GM18909 (cell line): ENCODE measurements around the gene ORC1.

ENCODE experiments used
- ATAC-seq: cut with Tn5 transposase; IDR thresholded peaks from one replicate; pipeline ENCODE4 v1.9.1; 2021; ENCODE audit warnings: mild to moderate bottlenecking; ENCODE audit not compliant: unreplicated experiment, poor library complexity

Gene ORC1

DNA sequence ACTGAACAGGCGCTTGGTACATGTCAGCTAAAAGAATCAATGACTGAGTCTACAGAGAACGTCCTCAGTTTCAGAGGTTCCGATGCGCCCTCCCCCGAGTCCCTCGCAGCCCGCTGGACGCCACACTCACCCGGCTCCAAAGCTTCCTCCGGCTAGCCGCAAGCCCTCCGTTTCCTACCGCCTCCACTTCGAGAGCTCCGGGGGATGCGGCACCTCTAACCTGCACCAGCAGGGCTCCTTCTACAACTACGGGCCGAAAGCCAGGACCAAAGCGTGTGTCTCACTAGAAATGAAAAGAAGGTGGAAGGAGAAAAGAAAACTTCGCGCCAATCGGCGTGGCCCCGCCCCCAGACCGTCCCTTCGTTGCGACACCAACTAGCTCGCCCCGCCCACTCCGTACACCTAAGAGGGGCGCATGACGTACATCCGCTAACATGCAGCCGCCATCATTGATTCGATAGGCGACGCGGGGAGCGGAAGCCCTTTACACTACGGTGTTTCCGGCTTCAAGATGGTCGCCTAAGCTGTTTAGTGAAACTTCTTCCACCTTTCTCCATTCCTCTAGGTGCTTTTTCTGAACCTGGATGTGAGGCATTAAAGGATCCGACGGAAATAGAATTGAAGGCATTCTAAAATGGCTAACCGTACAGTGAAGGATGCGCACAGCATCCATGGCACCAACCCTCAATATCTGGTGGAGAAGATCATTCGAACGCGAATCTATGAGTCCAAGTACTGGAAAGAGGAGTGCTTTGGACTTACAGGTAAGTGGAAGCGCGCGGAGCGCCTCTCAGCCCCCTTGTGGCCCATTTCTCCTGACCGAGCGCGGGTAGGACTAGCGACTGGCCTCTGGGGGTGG is at the start of gene ORC1, which contains the start of gene PRPF38A:
TSS of gene ORC1 (minus strand) at position 308 of the 859 bp plus-strand sequence. CDS start 2,200 bp downstream, outside the sequence.
TSS of gene PRPF38A (plus strand) at position 487 of the 859 bp plus-strand sequence. CDS start at position 635, 148 bp downstream.
- ATAC-seq, result peak; percentile 92

DNA sequence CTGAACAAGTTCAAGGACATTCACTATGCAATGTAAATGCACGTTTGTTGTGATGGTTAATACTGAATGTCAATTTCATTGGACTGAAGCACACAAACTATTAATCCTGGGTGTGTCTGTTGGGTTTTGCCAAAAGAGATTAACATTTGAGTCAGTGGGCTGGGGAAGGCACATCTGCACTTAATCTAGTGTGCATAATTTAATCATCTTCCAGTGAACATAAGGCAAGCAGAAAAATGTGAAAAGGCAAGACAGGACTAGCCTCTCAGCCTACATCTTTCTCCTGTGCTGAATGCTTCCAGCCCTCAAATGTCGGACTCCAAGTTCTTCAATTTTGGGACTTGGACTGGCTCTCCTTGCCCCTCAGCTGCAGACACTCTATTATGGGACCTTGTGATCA is 40.2 kb upstream of the ORC1 start:
- ATAC-seq, result no peak

DNA sequence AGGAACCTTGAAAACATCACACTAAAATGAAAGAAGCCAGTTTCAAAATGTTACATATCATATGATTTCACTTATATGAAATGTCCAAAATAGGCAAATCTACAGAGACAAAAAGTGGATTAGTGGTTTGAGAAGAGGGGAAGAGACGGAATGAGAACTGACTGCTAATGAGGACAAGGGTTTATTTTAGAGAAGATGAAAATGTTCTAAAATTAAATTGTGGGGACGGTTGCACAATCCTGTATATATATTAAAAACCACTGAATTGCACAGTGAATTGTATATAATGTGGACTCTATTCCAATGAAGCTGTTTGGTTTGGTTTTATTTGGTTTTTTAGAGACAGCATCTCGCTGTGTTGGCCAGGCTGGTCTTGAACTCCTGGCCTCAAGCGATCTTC is 35.8 kb upstream of the ORC1 start:
- no peak for ATAC-seq

DNA sequence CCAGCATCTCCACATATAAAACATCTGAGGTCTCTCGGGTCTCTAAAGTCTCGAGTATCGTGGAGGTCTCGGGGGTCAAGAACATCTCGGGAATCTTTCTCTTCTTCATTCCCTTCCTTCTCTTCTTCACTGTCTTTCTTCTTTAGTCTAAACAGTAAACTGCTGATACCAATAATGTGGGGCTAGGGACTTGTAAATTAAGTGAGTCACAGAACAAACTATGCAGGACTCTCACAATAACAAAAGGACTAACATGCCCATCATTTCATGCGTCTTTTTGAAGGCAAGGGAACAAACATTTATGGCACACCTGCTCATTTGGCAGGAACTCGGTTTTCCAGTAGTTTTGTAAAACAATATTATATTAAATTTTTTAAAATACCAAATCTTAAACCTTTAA is 32.6 kb upstream of the ORC1 start:
- no peak for ATAC-seq

DNA sequence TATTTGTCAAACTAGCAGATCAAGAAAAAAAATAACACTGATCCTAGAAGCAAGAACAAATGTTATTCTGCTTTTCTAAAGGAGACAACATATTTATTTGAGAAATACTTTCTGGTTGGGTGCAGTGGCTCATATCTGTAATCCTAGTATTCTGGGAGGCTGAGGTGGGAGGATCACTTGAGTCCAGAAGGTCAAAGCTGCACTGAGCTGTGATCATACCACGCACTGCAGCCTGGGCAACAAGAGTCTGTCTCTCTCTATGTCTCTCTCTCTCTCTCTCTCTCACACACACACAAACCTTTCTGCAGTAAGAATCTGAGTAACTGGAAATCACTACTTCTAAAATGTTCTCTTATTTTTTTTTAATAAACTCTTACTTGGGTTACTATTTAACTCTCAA is 31.4 kb upstream of the ORC1 start:
- ATAC-seq, result no peak

DNA sequence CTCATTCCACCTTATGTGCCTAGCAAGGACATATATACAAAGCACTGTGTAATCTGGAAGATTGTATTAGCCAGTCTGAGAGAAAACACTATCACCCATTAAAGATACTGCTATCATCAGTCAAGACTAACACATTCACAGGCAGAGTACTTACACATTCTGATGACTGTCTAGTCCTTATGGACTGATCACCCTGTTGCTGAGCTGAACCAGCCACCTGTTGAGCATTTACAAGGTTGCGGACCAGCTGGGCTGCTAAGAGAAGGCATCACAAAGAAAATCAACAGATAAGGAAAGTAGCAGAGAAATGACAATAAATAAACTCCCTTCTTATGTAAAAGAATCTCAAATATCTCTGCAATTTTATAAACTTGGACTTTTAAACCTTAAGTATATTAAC is 31.0 kb upstream of the ORC1 start:
- no peak for ATAC-seq

DNA sequence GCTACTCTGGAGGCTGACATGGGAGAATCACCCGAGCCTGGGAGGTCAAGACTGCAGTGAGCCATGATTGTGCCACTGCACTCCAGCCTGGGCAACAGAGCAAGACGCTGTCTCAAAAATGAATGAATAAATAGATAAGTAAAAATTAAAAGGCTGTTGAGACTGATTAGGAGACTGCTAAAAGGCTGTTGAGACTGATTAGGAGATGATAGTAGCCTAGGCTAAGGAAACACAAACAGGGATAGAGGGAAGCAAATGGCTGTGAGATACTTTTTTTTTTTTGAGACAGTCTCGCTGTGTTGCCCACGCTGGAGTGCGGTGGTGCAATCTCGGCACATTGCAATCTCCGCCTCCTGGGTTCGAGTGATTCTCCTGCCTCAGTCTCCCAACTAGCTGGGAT is 28.6 kb upstream of the ORC1 start:
- ATAC-seq, result no peak

DNA sequence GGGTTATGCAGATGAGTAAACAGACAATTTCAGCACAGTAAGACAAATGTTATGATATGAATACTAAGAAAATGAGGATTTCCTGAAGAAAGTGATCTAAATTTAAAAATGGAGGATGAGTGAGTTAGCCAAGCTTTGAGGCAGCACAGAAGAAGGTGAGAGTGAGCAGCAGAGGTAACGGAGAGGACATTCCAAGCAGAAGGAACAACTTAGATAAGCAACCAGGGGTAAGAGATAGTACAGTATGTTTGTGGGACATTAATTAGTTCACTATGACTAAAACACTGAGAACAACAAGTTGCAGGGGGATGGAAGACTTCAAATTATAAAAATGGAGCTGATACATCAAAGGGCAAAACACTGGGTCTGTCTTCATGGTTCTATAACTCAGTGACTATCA is 22.9 kb upstream of the ORC1 start:
- ATAC-seq, result no peak

DNA sequence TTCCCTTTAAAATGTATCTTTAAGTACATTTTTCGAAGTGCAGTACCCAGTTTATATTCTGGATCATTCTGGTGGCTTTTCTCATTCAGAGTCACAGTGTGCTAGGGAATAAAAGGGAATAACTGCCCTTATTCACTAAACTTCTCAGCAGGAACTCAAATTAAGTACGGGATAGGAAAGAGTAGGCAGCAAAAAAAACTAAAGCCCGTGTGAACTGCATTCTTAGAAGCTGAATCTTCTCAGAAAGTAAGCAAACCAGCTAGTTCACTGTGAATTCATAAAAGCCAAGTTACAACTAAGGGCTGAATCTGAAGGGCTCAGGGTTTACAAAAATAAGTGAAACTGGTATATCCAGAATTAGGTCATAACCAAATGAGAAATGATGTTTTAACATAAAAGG is 22.1 kb upstream of the ORC1 start:
- no peak for ATAC-seq

DNA sequence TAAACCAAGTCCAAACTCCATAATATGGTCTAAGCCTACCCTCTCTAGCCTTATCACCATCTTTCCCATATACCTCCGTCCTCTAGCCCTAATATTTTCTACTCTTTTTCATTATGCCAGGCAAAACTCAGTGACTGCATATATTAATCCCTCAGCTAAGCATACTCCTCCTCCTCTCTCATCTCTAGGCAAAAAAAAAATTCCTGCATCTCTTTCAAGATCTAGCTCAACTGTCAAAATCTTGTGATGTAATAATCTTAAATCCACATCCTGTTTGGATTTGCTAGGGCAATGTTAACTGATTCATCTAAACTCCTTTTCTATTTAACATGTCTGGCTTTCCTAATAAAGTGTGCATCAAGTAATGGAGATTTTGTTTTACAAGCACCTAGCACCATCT is 20.6 kb upstream of the ORC1 start:
- ATAC-seq, result no peak

DNA sequence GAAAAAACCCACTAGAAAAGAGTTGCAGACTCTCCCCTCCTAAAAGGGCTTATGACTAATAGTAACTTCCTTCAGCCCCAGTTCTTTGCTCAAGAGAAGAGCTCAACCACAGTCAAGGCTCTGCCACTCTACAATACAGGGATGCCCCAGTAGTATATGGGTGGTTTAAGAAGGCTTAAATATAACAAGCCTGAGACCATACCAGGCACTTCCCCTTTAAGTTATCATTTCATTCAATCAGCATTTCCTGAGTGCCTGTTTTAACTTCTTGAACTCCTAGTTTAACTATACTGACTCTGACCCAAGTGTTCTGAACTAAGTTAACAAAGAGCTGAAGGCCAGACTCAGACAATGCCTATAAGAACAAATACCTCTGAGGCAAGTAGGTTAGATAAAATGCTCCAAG is 20.0 kb upstream of the ORC1 start:
- no peak for ATAC-seq

DNA sequence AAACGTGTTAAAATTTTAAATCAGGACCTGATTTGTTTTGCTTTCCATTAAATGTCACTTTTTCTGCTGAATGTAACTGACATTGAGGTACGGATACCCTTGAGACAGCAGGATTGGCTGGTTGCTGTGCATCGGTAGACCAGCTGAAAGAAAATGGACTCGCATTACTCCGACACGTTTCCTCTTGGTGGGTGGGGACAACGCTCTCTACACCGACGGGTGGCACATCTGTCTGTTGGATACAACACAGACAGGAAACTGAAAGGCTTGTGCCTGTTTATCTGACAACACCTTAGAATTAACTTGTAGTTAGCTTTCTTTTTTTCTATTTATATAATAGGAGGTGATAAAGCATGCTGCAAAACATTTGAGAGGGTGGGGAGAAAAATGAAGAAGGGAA is 19.5 kb upstream of the ORC1 start:
- ATAC-seq, result no peak

DNA sequence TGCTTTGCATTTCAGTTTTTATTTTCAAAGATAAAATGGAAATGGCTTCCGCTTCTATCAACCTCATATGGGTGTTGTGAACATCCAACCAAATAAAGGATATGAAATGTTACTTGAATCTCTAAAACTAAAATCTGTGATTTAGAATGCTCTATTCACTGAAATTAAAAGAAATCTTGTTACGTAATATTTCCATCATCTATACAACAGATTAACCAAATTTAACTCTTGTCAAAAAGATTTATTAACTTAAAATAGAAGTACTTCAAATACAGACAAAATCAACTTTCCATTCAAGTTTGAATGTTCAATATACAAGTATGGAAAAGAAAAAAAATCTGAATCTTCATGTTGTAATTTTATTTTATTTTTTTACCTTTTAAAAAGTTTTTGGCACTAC is 18.8 kb upstream of the ORC1 start:
- ATAC-seq, result no peak

DNA sequence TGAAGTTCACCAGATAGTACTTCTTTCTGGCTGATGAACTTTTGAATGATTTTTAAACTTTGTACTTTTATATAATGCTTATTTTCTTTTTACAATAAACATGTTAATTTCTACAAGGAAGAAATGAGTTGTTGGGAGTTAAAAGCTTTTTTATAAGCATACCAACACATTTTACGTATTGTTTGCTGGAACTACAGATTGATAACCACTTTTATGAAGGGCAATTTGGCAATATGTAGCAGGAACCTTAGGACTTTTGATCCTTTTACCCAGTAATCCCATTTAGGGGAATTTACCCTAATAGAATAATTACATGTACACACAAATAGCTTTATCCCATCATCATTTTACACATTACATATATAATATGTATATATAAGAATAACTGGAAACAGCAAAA is 16.5 kb upstream of the ORC1 start:
- no peak for ATAC-seq

DNA sequence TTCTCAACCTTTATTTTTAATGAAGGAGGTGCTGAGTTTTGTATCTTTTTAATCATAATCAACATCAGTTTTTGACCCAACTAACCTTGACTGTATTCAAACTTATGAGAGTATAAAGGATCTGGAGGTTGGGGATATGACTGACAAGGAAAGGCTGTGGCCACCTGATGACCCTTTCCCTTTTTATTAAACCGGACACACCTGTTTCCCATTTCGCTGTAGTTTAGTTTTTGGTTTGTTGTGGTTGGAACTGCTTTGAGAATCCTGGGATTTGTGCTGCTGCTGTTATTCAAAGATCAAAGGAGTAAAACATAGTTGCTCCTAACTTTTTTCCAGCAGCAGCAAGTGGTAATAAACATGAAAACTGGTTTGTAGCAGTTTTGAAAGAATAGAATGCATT is 12.6 kb upstream of the ORC1 start:
- ATAC-seq, result no peak

DNA sequence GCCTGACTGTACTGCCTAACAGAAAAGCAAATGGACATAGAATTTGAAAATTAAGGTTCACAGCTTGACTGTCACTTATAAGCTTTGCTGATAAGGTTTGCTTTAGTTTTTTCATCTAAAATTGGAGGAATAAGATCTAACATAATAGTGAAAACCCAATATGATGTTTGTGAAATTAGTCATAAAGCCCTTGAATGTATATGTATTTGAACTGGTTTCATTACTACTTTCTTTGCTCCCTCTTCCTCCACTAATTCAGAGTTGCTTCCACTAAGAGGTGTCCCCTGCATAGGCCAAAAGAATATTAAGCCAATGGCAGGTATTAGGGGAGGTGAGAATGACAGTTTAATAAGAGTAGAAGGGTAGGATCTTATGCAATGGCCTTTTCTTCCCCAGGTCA is 10.7 kb upstream of the ORC1 start:
- no peak for ATAC-seq

DNA sequence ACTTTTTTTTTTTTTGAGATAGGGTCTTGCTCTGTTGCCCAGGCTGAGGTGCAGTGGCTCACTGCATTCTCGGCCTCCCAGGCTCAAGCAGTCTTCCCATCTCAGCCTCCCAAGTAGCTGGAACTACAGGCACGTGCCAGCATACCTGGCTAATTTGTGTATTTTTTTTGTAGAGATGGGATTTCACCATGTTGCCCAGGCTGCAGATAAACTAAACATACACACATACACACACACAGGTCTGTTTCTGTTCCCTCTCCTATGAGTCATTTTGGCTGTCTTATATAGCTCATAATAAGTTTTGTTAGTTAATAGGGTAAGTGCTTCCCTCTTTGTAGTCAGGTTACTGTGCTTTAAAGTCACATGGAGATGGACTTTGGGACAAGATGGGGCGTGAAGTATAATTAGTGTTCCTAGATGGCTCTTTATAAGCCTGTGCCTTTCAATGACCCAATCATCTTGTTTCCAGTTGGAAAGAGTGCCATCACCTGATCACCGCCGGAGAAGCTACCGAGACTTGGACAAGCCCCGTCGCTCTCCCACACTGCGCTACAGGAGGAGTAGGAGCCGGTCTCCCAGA is 9.3 kb upstream of the ORC1 start:
- ATAC-seq, result no peak

DNA sequence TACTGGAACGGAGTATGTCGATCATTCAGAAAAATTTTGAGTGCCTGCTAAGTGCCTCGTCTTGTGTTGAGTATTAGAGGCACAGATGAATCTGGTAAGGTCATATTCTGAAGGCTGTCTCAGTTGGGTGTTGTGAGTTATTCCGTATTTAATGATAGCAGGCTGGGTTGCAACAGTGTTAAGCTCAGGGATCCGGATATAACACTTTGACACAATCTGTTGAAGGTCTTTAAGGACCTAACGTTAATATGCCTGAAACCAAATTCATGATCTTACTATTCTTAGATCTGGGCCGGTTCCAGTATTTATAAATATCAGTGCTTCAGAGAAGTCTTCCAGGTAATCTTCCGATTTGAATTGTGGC is 734 bp upstream of the ORC1 start:
- ATAC-seq, result no peak

DNA sequence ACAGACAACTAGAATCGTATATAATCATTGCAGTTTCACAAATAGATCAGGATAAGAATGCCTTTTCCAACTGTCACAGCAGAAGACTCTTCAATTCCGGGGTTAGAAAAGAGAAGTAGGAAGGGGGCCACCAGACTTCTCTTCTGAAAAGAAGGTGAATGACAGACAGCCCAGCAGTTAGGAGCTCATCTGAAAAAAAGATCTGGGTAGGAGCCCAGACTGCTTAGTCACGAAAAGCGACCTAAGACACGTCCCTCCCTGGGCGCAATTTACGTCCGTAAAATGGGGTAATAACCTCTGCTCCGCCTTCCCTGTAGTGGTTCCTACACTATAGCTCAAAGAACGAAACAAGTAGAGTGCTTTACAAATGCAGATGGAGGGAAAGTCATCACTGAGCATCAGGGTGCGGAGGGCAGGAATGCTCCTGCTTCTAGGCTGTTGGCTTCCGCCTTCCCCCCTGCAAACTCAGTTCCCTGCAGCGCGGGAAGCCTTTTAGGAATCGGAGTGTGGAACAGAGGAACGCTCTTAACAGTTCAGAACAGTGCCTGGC is 582 bp downstream of the ORC1 start:
- peak; percentile 36 for ATAC-seq

DNA sequence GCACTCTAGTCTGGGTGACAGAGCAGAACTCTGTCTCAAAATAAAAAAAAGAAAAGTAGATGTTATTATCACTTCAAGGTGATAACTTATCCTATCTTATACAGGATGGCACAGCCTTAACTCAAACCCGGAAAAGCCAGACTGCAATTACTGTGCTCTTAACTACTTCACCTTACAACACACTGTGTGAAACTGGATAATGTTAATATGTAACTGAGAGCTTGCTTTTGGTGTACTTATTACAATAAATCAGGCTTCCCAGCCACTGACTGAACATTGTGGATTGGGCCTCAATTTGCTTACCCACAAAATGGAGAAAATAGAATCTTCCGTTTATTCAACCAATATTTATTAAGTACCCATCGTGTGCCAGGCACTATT is 1.4 kb downstream of the ORC1 start:
- ATAC-seq, result no peak

DNA sequence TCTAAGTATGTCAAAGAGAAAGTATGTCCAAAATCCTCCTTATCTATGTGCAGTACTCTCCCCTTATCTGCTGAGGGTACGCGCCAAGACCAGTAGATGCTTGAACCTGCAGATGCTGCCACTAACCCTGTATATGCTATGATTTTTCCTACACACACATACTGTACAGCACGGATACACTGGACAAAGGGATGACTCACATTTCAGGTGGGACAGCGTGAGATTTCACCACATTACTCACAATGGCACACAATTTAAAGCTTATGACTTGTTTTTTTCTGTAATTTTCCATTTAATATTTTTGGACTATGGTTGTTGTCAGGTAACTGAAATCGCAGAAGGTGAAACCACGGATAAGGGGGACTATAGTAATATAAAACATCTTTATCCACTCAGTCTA is 4.1 kb downstream of the ORC1 start:
- no peak for ATAC-seq

DNA sequence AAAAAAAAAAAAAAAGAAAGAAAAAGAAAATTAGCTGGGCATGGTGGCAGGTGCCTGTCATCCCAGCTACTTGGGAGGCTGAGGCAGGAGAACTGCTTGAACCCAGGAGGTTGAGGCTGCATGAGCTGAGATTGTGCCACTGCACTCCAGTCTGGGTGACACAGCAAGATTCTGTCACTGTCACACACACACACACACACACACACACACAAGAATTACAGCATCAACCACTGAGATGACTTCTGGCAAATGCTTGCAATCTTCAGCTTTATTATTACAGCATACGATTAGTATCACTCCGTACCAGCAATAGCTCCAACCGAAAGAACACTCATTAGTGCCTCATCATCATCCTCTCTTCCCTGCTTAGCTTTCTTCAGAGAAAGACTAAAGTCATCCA is 4.6 kb downstream of the ORC1 start:
- ATAC-seq, result no peak
